Activated effector memory CD4-positive, alpha-beta T cell treated with anti-CD3 and anti-CD28 coated beads, Interleukin-2, amount 50 U/mL, for 16 hours (primary cell): ENCODE measurements around the gene POU2AF3.

Experiments used
- DNase-seq: peaks from one replicate; pipeline ENCODE4 v3.0.0-alpha.2; 2020

Gene POU2AF3

DNA sequence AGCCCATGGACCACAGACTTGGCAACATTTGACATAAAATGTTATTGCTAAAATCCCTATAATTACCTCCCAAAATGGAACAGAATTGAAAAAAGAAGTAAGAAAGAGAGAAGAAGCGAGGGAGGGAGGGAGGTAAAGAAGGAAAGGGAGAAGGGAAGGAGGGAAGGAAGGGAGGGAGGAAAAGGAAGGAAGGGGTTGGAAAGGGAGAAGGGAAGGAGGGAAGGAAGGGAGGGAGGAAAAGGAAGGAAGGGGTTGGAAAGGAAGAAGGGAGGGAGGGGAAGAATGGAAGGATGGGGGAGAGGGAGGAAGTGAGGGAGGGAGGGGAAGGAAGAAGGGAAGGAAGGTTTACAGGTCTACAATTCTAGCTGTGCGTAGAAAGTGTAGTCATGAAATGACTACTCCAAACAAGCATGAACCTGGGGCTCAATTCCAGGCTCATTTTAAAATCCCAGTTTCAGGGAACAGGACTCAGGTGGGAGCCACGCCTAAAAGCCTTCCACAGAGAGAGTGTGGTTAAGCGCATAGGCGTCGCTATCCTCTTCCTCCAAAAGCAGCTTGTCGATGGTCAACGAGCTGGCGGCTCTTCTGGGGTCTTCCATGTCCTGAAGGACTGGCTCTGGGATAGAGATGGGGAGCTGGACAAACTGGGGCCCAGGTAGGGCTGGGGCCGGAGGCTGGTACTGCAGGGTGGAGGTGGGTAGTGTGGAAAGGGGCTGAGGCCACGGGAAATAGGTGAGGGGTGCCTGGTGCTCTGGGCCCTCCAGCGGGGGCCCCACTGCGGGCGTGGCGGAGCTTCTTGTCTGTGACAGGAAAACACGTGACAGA lies 55.6 kb downstream of the POU2AF3 start:
- no peak for DNase-seq

DNA sequence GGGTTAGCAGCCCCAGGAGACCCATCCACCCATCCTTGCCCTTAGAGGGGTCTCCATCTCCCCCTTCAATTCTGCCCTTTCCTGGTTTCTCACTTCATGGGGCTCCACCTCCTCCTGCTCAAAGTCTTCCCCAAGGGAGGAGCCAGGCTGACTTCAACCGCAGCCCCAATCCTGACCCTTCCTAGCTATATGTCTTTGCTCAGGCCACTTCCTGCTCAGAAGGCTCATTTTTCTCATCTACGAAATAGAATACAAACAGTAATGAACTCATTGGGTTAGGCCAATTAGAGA lies 56.2 kb downstream of the POU2AF3 start:
- DNase-seq, result no peak

GRCh38 chr11:111355101-111355500 lies 56.8 kb downstream of the POU2AF3 start:
- no peak for DNase-seq

DNA sequence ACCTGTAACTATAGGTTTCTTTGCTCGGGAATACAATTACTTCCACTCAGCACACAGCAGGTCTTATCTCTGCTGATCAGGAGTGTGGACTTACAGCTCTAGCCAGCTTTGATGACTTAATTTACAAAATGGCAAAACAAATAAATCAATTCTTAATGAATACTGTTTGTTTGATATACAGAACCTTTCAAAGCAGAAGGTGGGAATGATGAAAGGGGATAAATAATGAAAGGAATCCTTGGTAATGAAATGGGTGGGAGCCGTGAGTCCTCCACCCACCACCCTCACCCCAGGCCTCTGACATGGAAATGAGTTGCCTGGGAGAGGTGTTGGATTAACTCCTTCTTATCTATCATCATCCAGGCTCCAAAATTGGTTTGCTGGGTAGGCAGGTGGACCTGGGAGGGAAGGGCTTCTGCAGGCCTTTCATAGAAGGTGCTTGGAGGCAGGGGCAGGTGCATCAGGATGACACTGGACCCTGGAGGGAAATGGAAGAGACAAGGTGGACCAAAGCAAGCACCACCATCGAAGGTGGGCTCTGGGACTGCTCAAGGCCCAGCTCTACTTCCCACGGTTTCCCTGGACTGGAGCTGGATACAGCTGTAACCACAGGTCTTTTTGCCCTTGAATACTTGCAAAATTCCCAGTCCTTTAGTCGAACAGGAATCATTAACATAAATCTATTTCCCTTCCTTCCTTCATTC lies 57.8 kb downstream of the POU2AF3 start:
- no peak for DNase-seq

GRCh38 chr11:111356660-111357048 lies 58.3 kb downstream of the POU2AF3 start:
- no peak for DNase-seq

DNA sequence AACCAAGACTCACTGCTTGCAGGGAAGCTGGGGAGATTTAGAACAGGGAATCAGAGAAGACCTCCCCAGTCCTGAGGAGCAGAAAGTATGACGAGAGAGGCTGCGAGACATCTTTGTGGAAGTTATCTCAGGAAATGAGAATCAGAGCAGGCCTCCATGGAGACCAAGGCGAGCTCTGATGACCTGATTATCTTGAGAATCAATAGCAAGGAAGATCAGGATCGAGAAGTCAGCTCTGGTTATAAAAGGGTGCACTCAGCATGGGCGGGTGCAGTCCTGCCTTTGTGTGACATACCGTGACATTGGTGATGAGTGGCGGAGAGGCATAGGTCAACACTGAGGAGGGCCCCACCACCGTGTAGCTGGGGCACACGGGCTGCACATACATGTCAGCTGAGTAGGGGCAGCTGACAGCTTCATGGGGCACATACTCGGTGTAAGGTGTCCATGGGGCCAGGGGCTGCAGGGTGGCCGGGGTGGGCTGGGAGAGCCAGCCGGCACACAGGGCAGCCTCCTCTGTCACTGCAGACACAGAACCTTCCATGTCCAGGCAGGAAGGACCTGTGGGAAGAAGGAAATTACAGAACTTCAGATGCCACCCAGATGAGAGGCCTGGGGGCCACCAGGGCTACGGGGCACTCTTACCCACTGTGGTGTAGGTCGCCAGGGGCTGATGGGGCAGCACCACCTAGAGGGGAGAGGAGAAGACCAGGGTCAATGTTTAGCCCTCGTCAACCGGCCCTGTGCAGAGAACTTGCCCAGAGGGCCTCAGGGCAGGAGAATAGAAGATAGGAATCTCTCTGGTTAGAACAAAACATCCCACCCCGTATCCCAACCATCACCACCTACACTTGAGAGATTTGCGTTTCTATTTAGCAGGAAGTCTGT lies 59.0 kb downstream of the POU2AF3 start:
- DNase-seq, result no peak
